Sigmoid colon (tissue), 7 donors: ENCODE measurements around the gene KCNQ2. TPM values are rescaled to one million over a fixed set of nuclear protein-coding genes. Genes with fewer than 3 reads are reported as not detected.

ENCODE experiments used
- DNase-seq: peaks from one replicate; pipeline ENCODE4 v3.0.0-alpha.2; 2019
- H3K27ac ChIP-seq, 4 donors: fragments of 200-600 bp; sonication (generic); one replicate each; pipeline ENCODE4 v1.5.1; 2016 to 2019; ENCODE audit warnings: mild to moderate bottlenecking in 1 of 4
- H3K27me3 ChIP-seq, 3 donors: fragments of 200-600 bp; sonication (generic); one replicate each; pipeline ENCODE4 v1.5.1; 2019; ENCODE audit warnings: mild to moderate bottlenecking in 1 of 3
- H3K36me3 ChIP-seq, 4 donors: fragments of 200-600 bp; sonication (generic); one replicate each; pipeline ENCODE4 v1.5.1; 2016 to 2019
- H3K4me1 ChIP-seq, 4 donors: fragments of 200-600 bp; sonication (generic); one replicate each; pipeline ENCODE4 v1.5.1; 2017 to 2019
- H3K4me3 ChIP-seq, 4 donors: fragments of 200-600 bp; sonication (generic); one replicate each; pipeline ENCODE4 v1.5.1; 2017 to 2019; ENCODE audit warnings: mild to moderate bottlenecking in 2 of 4, moderate library complexity in 1 of 4
- H3K9me3 ChIP-seq, 4 donors: fragments of 200-600 bp in 3 of 4; sonication (generic) in 3 of 4; one replicate each; pipeline versions ENCODE4 v1.5.1 to v1.6.1; 2013 to 2019
- EP300 ChIP-seq, 4 donors: sonication (generic); formaldehyde crosslinking; IDR thresholded peaks; one replicate each; pipeline ENCODE4 v1.6.1; 2017; ENCODE audit warnings: antibody characterized with exemption in 4 of 4
- POLR2A ChIP-seq, 2 donors: fragments of 450-650 bp; IDR thresholded peaks; one replicate each; pipeline ENCODE4 v1.6.1; 2016; ENCODE audit warnings: antibody characterized with exemption in 2 of 2, mild to moderate bottlenecking in 2 of 2, moderate library complexity in 2 of 2
- POLR2AphosphoS5 ChIP-seq, 4 donors: sonication (generic); formaldehyde crosslinking; IDR thresholded peaks; one replicate each; pipeline ENCODE4 v1.6.1; 2017; ENCODE audit warnings: antibody characterized with exemption in 4 of 4
- WGBS, 2 donors: extraction: QIAGEN DNeasy Blood & Tissue Kit; methylation state at CpG; one replicate each; pipeline ENCODE4 v1.1.7; 2013; 5-methylcytosine and 5-hydroxymethylcytosine counted together
- intact Hi-C: fragments of 100-400 bp; cut with DNase I; formaldehyde crosslinking; loops from one replicate; pipeline ENCODE4 v1.15.1; 2023
- polyA plus RNA-seq, 3 donors: library from polyadenylated mRNA; stranded (reverse); fragments of 200-250 nt; gene quantifications; one replicate each; pipeline ENCODE4 v1.2.3, GENCODE V29; 2013
- total RNA-seq, 4 donors: library from RNA; depleted of rRNA; stranded (reverse); fragments of >200 nt; gene quantifications; one replicate each; pipeline ENCODE4 v1.1.0, GENCODE V29; 2016
- TF ChIP-seq, protein P1 (sequence below), 4 experiments: fragments of 450-650 bp in 3 of 4; fragments of 200-600 bp in 1 of 4; IDR thresholded peaks; one replicate each; pipeline ENCODE4 v1.5.1; 2016 to 2019; ENCODE audit warnings: antibody characterized with exemption in 4 of 4, mild to moderate bottlenecking in 3 of 4, moderate library complexity in 2 of 4
- donor health status: healthy with polysubstance abuse.
- donor health status: Bipolar disorder and iron deficiency.
- donor health status: healthy.

The KCNQ2 gene
- total and polyA plus RNA-seq, 7 donors, result 0.83 to 4.2 (median 1.2) TPM; not detected in 3

- Histone ChIP-seq H3K27ac (no peak overlapping the region), H3K4me1 (no peaks in the 10 kb centered on the region), H3K4me3 (no peak overlapping the region), H3K27me3 (peaks cover 0 to 49% (median 5%) of the 10 kb centered on the region in 3 donors), H3K9me3 (no peaks in the 10 kb centered on the region), H3K36me3 (no peaks in the 10 kb centered on the region)
- TF ChIP-seq POLR2AphosphoS5 (IDR thresholded peaks at IDR 0.05) (no peak), POLR2A (IDR thresholded peaks at IDR 0.05) (no peak), EP300 (IDR thresholded peaks at IDR 0.05) (no peak)
- TF ChIP-seq, protein P1, sequence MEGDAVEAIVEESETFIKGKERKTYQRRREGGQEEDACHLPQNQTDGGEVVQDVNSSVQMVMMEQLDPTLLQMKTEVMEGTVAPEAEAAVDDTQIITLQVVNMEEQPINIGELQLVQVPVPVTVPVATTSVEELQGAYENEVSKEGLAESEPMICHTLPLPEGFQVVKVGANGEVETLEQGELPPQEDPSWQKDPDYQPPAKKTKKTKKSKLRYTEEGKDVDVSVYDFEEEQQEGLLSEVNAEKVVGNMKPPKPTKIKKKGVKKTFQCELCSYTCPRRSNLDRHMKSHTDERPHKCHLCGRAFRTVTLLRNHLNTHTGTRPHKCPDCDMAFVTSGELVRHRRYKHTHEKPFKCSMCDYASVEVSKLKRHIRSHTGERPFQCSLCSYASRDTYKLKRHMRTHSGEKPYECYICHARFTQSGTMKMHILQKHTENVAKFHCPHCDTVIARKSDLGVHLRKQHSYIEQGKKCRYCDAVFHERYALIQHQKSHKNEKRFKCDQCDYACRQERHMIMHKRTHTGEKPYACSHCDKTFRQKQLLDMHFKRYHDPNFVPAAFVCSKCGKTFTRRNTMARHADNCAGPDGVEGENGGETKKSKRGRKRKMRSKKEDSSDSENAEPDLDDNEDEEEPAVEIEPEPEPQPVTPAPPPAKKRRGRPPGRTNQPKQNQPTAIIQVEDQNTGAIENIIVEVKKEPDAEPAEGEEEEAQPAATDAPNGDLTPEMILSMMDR (IDR thresholded peaks at IDR 0.05), result no peak
- intact Hi-C loops, result no loop called here
- WGBS, 2 donors, result 79 to 81% methylated on average over 29 of the region's 29 CpGs
- no peak for DNase-seq
These were observed 70.9 kb downstream of the KCNQ2 start for GRCh38 chr20:63401384-63402110.

GRCh38 chr20:63400486-63401210, 71.8 kb downstream of the KCNQ2 start:
- DNase-seq, result no peak
- no peaks in the 10 kb centered on the region for H3K9me3 ChIP-seq
- H3K27me3 ChIP-seq, result peaks cover 0 to 55% (median 5%) of the 10 kb centered on the region in 3 donors
- no peaks in the 10 kb centered on the region for H3K4me1 ChIP-seq
- TF ChIP-seq EP300 (IDR thresholded peaks at IDR 0.05) (no peak), POLR2AphosphoS5 (IDR thresholded peaks at IDR 0.05) (no peak)
- H3K36me3 ChIP-seq, result no peaks in the 10 kb centered on the region
- no peak overlapping the region for H3K4me3 ChIP-seq
- intact Hi-C loops, result no loop called here
- no peak overlapping the region for H3K27ac ChIP-seq
- WGBS, 2 donors, result 84 to 86% methylated on average over 44 of the region's 44 CpGs

DNA sequence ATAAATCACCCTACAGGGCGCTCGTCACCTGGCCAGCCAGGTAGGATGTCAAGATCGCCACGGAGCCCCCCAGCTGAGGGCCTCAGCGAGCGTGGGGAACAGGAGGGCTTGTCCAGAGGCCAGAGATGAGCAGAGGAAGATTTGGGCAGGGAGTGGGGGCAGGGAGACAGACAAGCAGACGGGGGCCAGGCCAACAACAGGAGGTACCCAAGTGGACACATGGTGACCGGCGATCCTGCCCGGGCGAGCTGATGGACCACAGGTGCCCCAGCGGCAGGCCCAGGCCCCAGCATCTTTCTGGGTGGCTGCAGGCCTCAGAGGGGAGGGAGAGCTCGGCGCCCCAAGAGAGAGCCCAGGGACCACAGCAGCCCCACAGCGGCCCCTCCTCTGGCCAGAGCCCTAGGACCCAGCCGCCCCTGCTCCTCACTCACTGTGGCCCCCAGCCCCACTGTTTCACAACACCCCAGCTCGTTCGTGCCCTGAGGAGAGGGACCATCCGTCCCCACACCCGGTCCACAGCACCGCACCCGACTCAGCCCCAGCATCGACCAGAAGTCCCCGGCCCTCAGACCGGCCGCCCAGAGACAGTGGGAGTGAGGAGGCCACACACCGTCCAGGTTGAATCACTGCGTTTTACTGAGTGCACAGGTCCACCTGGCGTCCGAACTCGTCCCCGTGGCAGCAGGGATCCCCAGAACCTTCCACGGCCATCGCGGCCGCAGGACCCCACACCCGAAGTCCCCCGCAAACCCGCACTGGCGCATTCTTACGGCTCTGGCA, 72.7 kb downstream of the KCNQ2 start:
- no peak for TF ChIP-seq POLR2AphosphoS5 (IDR thresholded peaks at IDR 0.05)
- TF ChIP-seq, protein P1 (IDR thresholded peaks at IDR 0.05), result no peak
- TF ChIP-seq POLR2A (IDR thresholded peaks at IDR 0.05), result no peak
- no peak for TF ChIP-seq EP300 (IDR thresholded peaks at IDR 0.05)
- Histone ChIP-seq H3K36me3 (no peaks in the 10 kb centered on the region), H3K27ac (no peak overlapping the region), H3K4me1 (no peaks in the 10 kb centered on the region), H3K9me3 (no peaks in the 10 kb centered on the region), H3K4me3 (no peak overlapping the region), H3K27me3 (peaks cover 0 to 58% (median 2%) of the 10 kb centered on the region in 3 donors)
- intact Hi-C loops, result no loop called here
- WGBS, 2 donors, result 89 to 92% methylated on average over 41 of the region's 41 CpGs
- DNase-seq, result no peak

- no peak overlapping the region for H3K4me3 ChIP-seq
- no peaks in the 10 kb centered on the region for H3K4me1 ChIP-seq
- H3K27me3 ChIP-seq, result peaks cover 0 to 64% (median 0%) of the 10 kb centered on the region in 3 donors
- no peak overlapping the region for H3K27ac ChIP-seq
- intact Hi-C loops, result no loop called here
- TF ChIP-seq, protein P1 (IDR thresholded peaks at IDR 0.05), result no peak
- TF ChIP-seq EP300 (IDR thresholded peaks at IDR 0.05) (no peak), POLR2A (IDR thresholded peaks at IDR 0.05) (no peak), POLR2AphosphoS5 (IDR thresholded peaks at IDR 0.05) (no peak)
- DNase-seq, result no peak
- 76 to 84% methylated on average over 27 of the region's 27 CpGs for WGBS, 2 donors
- no peaks in the 10 kb centered on the region for H3K36me3 ChIP-seq
- H3K9me3 ChIP-seq, result no peaks in the 10 kb centered on the region
These were observed 73.5 kb downstream of the KCNQ2 start for GRCh38 chr20:63398744-63399514.
